H1 (cell line): ENCODE results near the gene RALGAPA2. TPM values are rescaled to one million over a fixed set of nuclear protein-coding genes. Genes with fewer than 3 reads are reported as not detected.

ENCODE experiments used
- CTCF ChIA-PET: fragments of 300-600 bp; sonication (Branson Sonifier 250); formaldehyde crosslinking; loops from one replicate; lab custom pipeline; 2021; ENCODE audit not compliant: partially characterized antibody; lab: Charles Lee
- POLR2A ChIA-PET: fragments of 300-600 bp; sonication (Branson Sonifier 250); formaldehyde crosslinking; loops from one replicate; lab custom pipeline; 2021; ENCODE audit warnings: inconsistent platforms; ENCODE audit not compliant: partially characterized antibody; lab: Charles Lee
- DNase-seq, 2 experiments: peaks; one replicate each; pipeline versions ENCODE4 v3.0.0 to v3.0.0-alpha.2; 2010 to 2022; ENCODE audit warnings: low spot score in 2 of 2, low read depth in 1 of 2, mixed read lengths in 1 of 2
- FAIRE-seq: peaks from 2 replicates; lab custom pipeline; 2011; peaks lifted over from hg19 to GRCh38; lab: Jason Lieb, UNC
- H2AFZ ChIP-seq: 2 replicates; pipeline ENCODE4 v1.8.1; 2012; ENCODE audit warnings: low read length, inconsistent platforms
- H2AK5ac ChIP-seq: 2 replicates; pipeline ENCODE4 v1.6.1; 2013; ENCODE audit warnings: low read depth, low read length
- H2BK120ac ChIP-seq: replicated peaks from 2 replicates; pipeline ENCODE3; 2013; ENCODE audit warnings: low read depth, low read length, inconsistent platforms
- H2BK12ac ChIP-seq: 2 replicates; pipeline ENCODE4 v1.6.1; 2013; ENCODE audit warnings: low read depth, low read length
- H2BK15ac ChIP-seq: 2 replicates; pipeline ENCODE4 v1.6.1; 2013; ENCODE audit warnings: low read length
- H2BK20ac ChIP-seq: 2 replicates; pipeline ENCODE4 v1.6.1; 2013; ENCODE audit warnings: low read length
- H2BK5ac ChIP-seq: 2 replicates; pipeline ENCODE4 v1.6.1; 2013; ENCODE audit warnings: low read depth, low read length
- H3K14ac ChIP-seq: 2 replicates; pipeline ENCODE4 v1.6.1; 2013; ENCODE audit warnings: inconsistent platforms; ENCODE audit not compliant: insufficient read length
- H3K18ac ChIP-seq: 2 replicates; pipeline ENCODE4 v1.6.1; 2013; ENCODE audit warnings: low read length; ENCODE audit errors: extremely low read depth
- H3K23ac ChIP-seq: 2 replicates; pipeline ENCODE4 v1.6.1; 2013; ENCODE audit warnings: inconsistent platforms; ENCODE audit not compliant: insufficient read length
- H3K23me2 ChIP-seq: 2 replicates; pipeline ENCODE4 v1.6.1; 2013; ENCODE audit warnings: low read depth, low read length
- H3K27ac ChIP-seq: 2 replicates; pipeline ENCODE4 v1.6.1; 2011; ENCODE audit warnings: low read depth, low read length, inconsistent platforms
- H3K27me3 ChIP-seq, 4 experiments: replicated peaks in 1 of 4; 1 replicate in 1 of 4; 2 replicates in 3 of 4; pipeline versions ENCODE4 v1.6.1 to v1.8.1; 2011 to 2013; ENCODE audit warnings: low read length in 3 of 4, mild to moderate bottlenecking in 3 of 4, inconsistent platforms in 2 of 4, mixed read lengths in 2 of 4, moderate library complexity in 1 of 4; ENCODE audit not compliant: control insufficient read depth in 3 of 4, insufficient read depth in 3 of 4; ENCODE audit errors: extremely low read depth in 1 of 4
- H3K36me3 ChIP-seq, 4 experiments: 2 replicates each; pipeline versions ENCODE4 v1.6.1 to v1.8.1; 2011 to 2013; ENCODE audit warnings: mild to moderate bottlenecking in 4 of 4, low read length in 3 of 4, moderate library complexity in 2 of 4, control low read depth in 1 of 4, inconsistent platforms in 1 of 4; ENCODE audit not compliant: insufficient read depth in 4 of 4, control insufficient read depth in 2 of 4
- H3K4ac ChIP-seq: replicated peaks from 2 replicates; pipeline ENCODE3; 2013; ENCODE audit warnings: low read length, low read depth, mixed read lengths, inconsistent platforms; ENCODE audit not compliant: insufficient read length
- H3K4me1 ChIP-seq, 4 experiments: replicated peaks in 1 of 4; 1 replicate in 1 of 4; 2 replicates in 3 of 4; pipeline versions ENCODE4 v1.6.1 to v1.8.1; 2011 to 2013; ENCODE audit warnings: low read length in 3 of 4, inconsistent platforms in 2 of 4, mixed read lengths in 1 of 4; ENCODE audit not compliant: insufficient read depth in 4 of 4, control insufficient read depth in 3 of 4
- H3K4me2 ChIP-seq, 2 experiments: 2 replicates each; pipeline versions ENCODE4 v1.6.1 to v1.8.1; 2011 to 2013; ENCODE audit warnings: low read depth in 2 of 2, low read length in 2 of 2, control low read depth in 1 of 2, inconsistent platforms in 1 of 2, mild to moderate bottlenecking in 1 of 2; ENCODE audit not compliant: insufficient read depth in 1 of 2
- H3K4me3 ChIP-seq, 4 experiments: fragments of 200-600, 300-600 bp in 1 of 4; sonication (generic), shearing (Covaris generic), sonication (Bioruptor Twin) in 1 of 4; 2 replicates each; pipeline versions ENCODE4 v1.5.1 to v1.8.1; 2011 to 2016; ENCODE audit warnings: low read length in 4 of 4, low read depth in 3 of 4, control low read depth in 2 of 4, inconsistent platforms in 2 of 4, mild to moderate bottlenecking in 2 of 4, mixed read lengths in 1 of 4, moderate library complexity in 1 of 4; ENCODE audit not compliant: insufficient read depth in 2 of 4; ENCODE audit errors: extremely low read depth in 1 of 4
- H3K56ac ChIP-seq: replicated peaks from 2 replicates; pipeline ENCODE3; 2013; ENCODE audit warnings: low read depth, mild to moderate bottlenecking, mixed read lengths, low read length, inconsistent platforms; ENCODE audit not compliant: insufficient read length
- H3K79me1 ChIP-seq: 2 replicates; pipeline ENCODE4 v1.6.1; 2013; ENCODE audit warnings: low read depth, low read length, control low read depth
- H3K79me2 ChIP-seq, 2 experiments: 2 replicates each; pipeline versions ENCODE4 v1.6.1 to v1.8.1; 2012 to 2013; ENCODE audit warnings: low read length in 2 of 2, mild to moderate bottlenecking in 2 of 2, inconsistent platforms in 1 of 2; ENCODE audit not compliant: insufficient read depth in 2 of 2, control insufficient read depth in 1 of 2
- H3K9ac ChIP-seq, 4 experiments: replicated peaks in 1 of 4; 1 replicate in 1 of 4; 2 replicates in 3 of 4; pipeline versions ENCODE4 v1.6.1 to v1.8.1; 2011 to 2013; ENCODE audit warnings: low read depth in 3 of 4, low read length in 3 of 4, control low read depth in 2 of 4, mild to moderate bottlenecking in 2 of 4, moderate library complexity in 2 of 4, inconsistent platforms in 1 of 4; ENCODE audit errors: extremely low read depth in 1 of 4
- H3K9me3 ChIP-seq, 2 experiments: 2 replicates each; pipeline versions ENCODE4 v1.6.1 to v1.8.1; 2012 to 2013; ENCODE audit warnings: mild to moderate bottlenecking in 2 of 2, moderate library complexity in 2 of 2, control low read depth in 1 of 2, inconsistent platforms in 1 of 2, low read depth in 1 of 2, low read length in 1 of 2, mixed read lengths in 1 of 2; ENCODE audit not compliant: insufficient read depth in 2 of 2
- H4K20me1 ChIP-seq, 2 experiments: replicated peaks in 1 of 2; 2 replicates each; pipeline versions ENCODE3 to v1.8.1; 2011 to 2013; ENCODE audit warnings: inconsistent platforms in 2 of 2, low read length in 2 of 2, mild to moderate bottlenecking in 1 of 2; ENCODE audit not compliant: insufficient read depth in 2 of 2, control insufficient read depth in 1 of 2
- H4K5ac ChIP-seq: 2 replicates; pipeline ENCODE4 v1.6.1; 2013; ENCODE audit warnings: low read length, low read depth, mixed read lengths, inconsistent platforms; ENCODE audit not compliant: insufficient read length
- H4K8ac ChIP-seq: 2 replicates; pipeline ENCODE4 v1.8.0; 2013; ENCODE audit warnings: mild to moderate bottlenecking, moderate library complexity, low read length, inconsistent platforms; ENCODE audit not compliant: insufficient read depth; ENCODE audit errors: extremely low read depth
- H4K91ac ChIP-seq: replicated peaks from 2 replicates; pipeline ENCODE3; 2013; ENCODE audit warnings: low read length, mixed read lengths, inconsistent platforms; ENCODE audit not compliant: insufficient read length
- EGR1 ChIP-seq: IDR thresholded peaks from 2 replicates; pipeline ENCODE4 v1.6.1; 2011; ENCODE audit warnings: low read depth, low read length, borderline replicate concordance
- EP300 ChIP-seq, 2 experiments: IDR thresholded peaks; 1 replicate in 1 of 2; 2 replicates in 1 of 2; pipeline ENCODE4 v1.6.1; 2011 to 2012; ENCODE audit warnings: low read depth in 2 of 2, low read length in 2 of 2, mild to moderate bottlenecking in 2 of 2, borderline replicate concordance in 1 of 2, inconsistent platforms in 1 of 2, moderate library complexity in 1 of 2
- KDM1A ChIP-seq: fragments of 200-600, 300-600 bp; sonication (generic); IDR thresholded peaks from 2 replicates; pipeline ENCODE4 v1.7.1; 2016; ENCODE audit warnings: mild to moderate bottlenecking, low read length, borderline replicate concordance
- KDM4A ChIP-seq: IDR thresholded peaks from one replicate; pipeline ENCODE4 v1.7.1; 2012; ENCODE audit warnings: low read depth, mild to moderate bottlenecking, moderate library complexity, low read length, inconsistent platforms; ENCODE audit not compliant: severe bottlenecking
- NANOG ChIP-seq: IDR thresholded peaks from 2 replicates; pipeline ENCODE4 v1.6.1; 2011; ENCODE audit warnings: low read length, low read depth, mild to moderate bottlenecking, inconsistent platforms; ENCODE audit not compliant: insufficient read depth, poor library complexity, severe bottlenecking
- NRF1 ChIP-seq: IDR thresholded peaks from 2 replicates; pipeline ENCODE4 v1.6.1; 2011; ENCODE audit warnings: mild to moderate bottlenecking, low read depth, low read length, improper control_type of control experiment
- POLR2A ChIP-seq, 2 experiments: IDR thresholded peaks; 1 replicate in 1 of 2; 2 replicates in 1 of 2; pipeline ENCODE4 v1.6.1; 2011; ENCODE audit warnings: low read depth in 2 of 2, low read length in 2 of 2, mild to moderate bottlenecking in 2 of 2; ENCODE audit errors: control extremely low read depth in 1 of 2
- WGBS, 2 experiments: shearing (Covaris generic) in 1 of 2; methylation state at CpG; one replicate each; pipeline versions ENCODE4 v1.1.6 to v1.1.7; 2013 to 2015; ENCODE audit warnings: low lambda C conversion rate in 2 of 2, mixed read lengths in 2 of 2, inconsistent platforms in 1 of 2, low coverage in 1 of 2, missing lambda C conversion rate in 1 of 2; ENCODE audit not compliant: insufficient replicate concordance in 2 of 2, insufficient coverage in 1 of 2, insufficient read length in 1 of 2; ENCODE audit errors: extremely low coverage in 1 of 2, missing lambda C conversion rate in 1 of 2; 5-methylcytosine and 5-hydroxymethylcytosine counted together
- polyA plus RNA-seq, 7 experiments: library from polyadenylated mRNA; depleted of rRNA in 3 of 7; stranded (reverse) in 5 of 7; unstranded in 2 of 7; fragments of >200 nt in 5 of 7; fragments of 200-250 nt in 2 of 7; gene quantifications; 1 replicate in 5 of 7; 2 replicates in 1 of 7; 4 replicates in 1 of 7; pipeline versions ENCODE4 v1.2.1 to v1.2.3, GENCODE V29; 2011 to 2013; ENCODE audit warnings: missing spikeins in 2 of 7, mixed read lengths in 2 of 7
- total RNA-seq: library from RNA; stranded (reverse); fragmentation: NEBNext Ultra II Directional; extraction: Animal tissue kit (Norgen Biotek cat#: 25700); gene quantifications from 2 replicates; pipeline ENCODE4 v1.2.1, GENCODE V29; 2021

The RALGAPA2 gene
- total and polyA plus RNA-seq, 2 of the 8 experiments (the other 6 are each of a cell fraction or from before 2014, with no cell fraction given) = 5.1 to 25.5 TPM

DNA sequence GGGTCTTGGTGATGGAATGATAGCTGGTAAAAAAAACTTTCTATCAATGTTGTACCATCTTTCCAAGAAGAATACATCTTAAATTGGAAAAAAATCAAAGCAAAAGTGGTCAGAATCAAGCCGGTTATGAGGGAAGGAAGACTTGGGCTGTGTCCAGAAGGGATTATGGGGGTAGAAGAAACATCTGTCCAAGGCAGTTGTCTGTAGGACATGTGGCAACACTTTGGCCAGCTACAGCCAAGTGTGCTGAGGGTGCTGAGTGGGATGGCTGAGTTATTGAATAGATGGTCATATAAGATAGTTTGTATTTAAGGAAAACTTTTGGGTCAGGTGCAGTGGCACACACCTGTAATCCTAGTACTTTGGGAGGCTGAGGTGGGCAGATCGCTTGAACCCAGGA is 306.1 kb downstream of the RALGAPA2 start:
- H3K4ac ChIP-seq = no peak overlapping the region
- WGBS, 2 experiments = 89% methylated on average over 2 of the region's 2 CpGs; no CpG with 5 or more reads in 1 of the 2 experiments
- no peak overlapping the region for H3K4me2 ChIP-seq
- H3K23me2 ChIP-seq = no peaks in the 10 kb centered on the region
- no peak overlapping the region for H4K8ac ChIP-seq
- H4K91ac ChIP-seq = no peak overlapping the region
- H4K5ac ChIP-seq = no peak overlapping the region
- H2BK120ac ChIP-seq = no peak overlapping the region
- H3K9me3 ChIP-seq = no peaks in the 10 kb centered on the region
- FAIRE-seq (no peak), DNase-seq (no peak)
- H3K27ac ChIP-seq = no peak overlapping the region
- no peak overlapping the region for H3K4me3 ChIP-seq
- H3K36me3 ChIP-seq = no peaks in the 10 kb centered on the region
- H2BK15ac ChIP-seq = no peak overlapping the region
- H3K9ac ChIP-seq = no peak overlapping the region
- TF ChIP-seq KDM1A = no peak
- no peak for TF ChIP-seq NANOG
- no peak for TF ChIP-seq KDM4A
- no peak for TF ChIP-seq EP300 (IDR thresholded peaks at IDR 0.05; ENCODE audit: borderline replicate concordance in 1 of 2, low read depth in 2 of 2, low read length in 2 of 2)
- TF ChIP-seq NRF1 = no peak
- no peak for TF ChIP-seq POLR2A (IDR thresholded peaks at IDR 0.05; ENCODE audit: control extremely low read depth in 1 of 2, low read depth in 2 of 2, low read length in 2 of 2)
- no peak for TF ChIP-seq EGR1
- H2AFZ ChIP-seq = no peak overlapping the region
- no peak overlapping the region; the same call in 1 of the 2 replicates for H2BK20ac ChIP-seq
- H2BK12ac ChIP-seq = no peak overlapping the region
- no peaks in the 10 kb centered on the region for H3K27me3 ChIP-seq
- no peaks in the 10 kb centered on the region for H3K79me2 ChIP-seq
- H3K4me1 ChIP-seq = peaks cover 0 to 10% (median 6%) of the 10 kb centered on the region in 4 experiments; a peak in 3 of 7 replicates
- CTCF ChIA-PET = interaction anchor here (0.6 to 3.3 kb wide), 10 partner anchors 11 to 322 kb away, joined by 3 to 17 read pairs (median 5); no protein-coding TSS in a partner anchor
- H4K20me1 ChIP-seq = no peaks in the 10 kb centered on the region
- no peak overlapping the region for H2AK5ac ChIP-seq
- no peak overlapping the region for H3K56ac ChIP-seq
- no peak overlapping the region for H3K14ac ChIP-seq
- no peak overlapping the region for H3K23ac ChIP-seq
- H3K18ac ChIP-seq = no peak overlapping the region
- POLR2A ChIA-PET = no interaction called here
- no peaks in the 10 kb centered on the region for H3K79me1 ChIP-seq
- no peak overlapping the region for H2BK5ac ChIP-seq
